B cell (primary cell): ENCODE measurements around the gene KCNJ4. TPM values are rescaled to one million over a fixed set of nuclear protein-coding genes. Genes with fewer than 3 reads are reported as not detected.
A peak's percentile ranks its signal among the peaks of the same experiment; 100 is the strongest.
"Not testable (repeated sequence)": the region's sequence is repeated elsewhere in the genome, so short reads cannot be mapped to it uniquely, and the experiment has no call there.

Experiments
- ATAC-seq: fragments of 200-7000 bp; cut with Tn5 transposase; one replicate; pipeline ENCODE4 v1.10.0; 2021; ENCODE audit warnings: low read depth, mild to moderate bottlenecking, moderate number of reproducible peaks, moderate library complexity
- CTCF ChIA-PET: fragments of 350-600 bp; sonication (Branson Sonifier 250); formaldehyde crosslinking; loops from one replicate; lab custom pipeline; 2021; ENCODE audit warnings: antibody characterized with exemption, inconsistent platforms; lab: Charles Lee
- POLR2A ChIA-PET: fragments of 350-600 bp; sonication (Branson Sonifier 250); formaldehyde crosslinking; loops from one replicate; lab custom pipeline; 2021; ENCODE audit warnings: antibody characterized with exemption; lab: Charles Lee
- DNase-seq: peaks from one replicate; pipeline ENCODE4 v3.0.0; 2013
- H2AFZ ChIP-seq: 2 replicates; pipeline ENCODE4 v1.6.1; 2012; ENCODE audit warnings: mild to moderate bottlenecking, low read depth, low read length; ENCODE audit not compliant: insufficient read depth, poor library complexity, severe bottlenecking
- H3K27ac ChIP-seq, 2 donors: 1 replicate in 1 of 2; 2 replicates in 1 of 2; pipeline ENCODE4 v1.5.1; 2012 to 2013; ENCODE audit warnings: low read length in 2 of 2, mild to moderate bottlenecking in 2 of 2, moderate library complexity in 1 of 2
- H3K27me3 ChIP-seq, 4 experiments: fragments of 200-600 bp in 1 of 4; sonication (generic) in 1 of 4; replicated peaks in 1 of 4; 1 replicate in 2 of 4; 2 replicates in 2 of 4; pipeline versions ENCODE4 v1.6.1 to v1.7.0; 2013 to 2016; ENCODE audit warnings: low read length in 3 of 4, mild to moderate bottlenecking in 2 of 4, mixed read lengths in 1 of 4, moderate library complexity in 1 of 4; ENCODE audit not compliant: insufficient read depth in 4 of 4, control insufficient read depth in 3 of 4; ENCODE audit errors: control extremely low read depth in 1 of 4
- H3K36me3 ChIP-seq, 2 experiments: replicated peaks in 1 of 2; 1 replicate in 1 of 2; 2 replicates in 1 of 2; pipeline versions ENCODE4 v1.6.1 to v1.7.1; 2013; ENCODE audit warnings: low read length in 1 of 2; ENCODE audit not compliant: insufficient read depth in 2 of 2, control insufficient read depth in 1 of 2; ENCODE audit errors: control extremely low read depth in 1 of 2, extremely low read depth in 1 of 2
- H3K4me1 ChIP-seq, 2 donors: fragments of 200-600 bp in 1 of 2; sonication (generic) in 1 of 2; 1 replicate in 1 of 2; 2 replicates in 1 of 2; pipeline versions ENCODE4 v1.5.1 to v1.6.1; 2013 to 2017; ENCODE audit warnings: low read length in 2 of 2; ENCODE audit not compliant: control insufficient read depth in 2 of 2, insufficient read depth in 2 of 2
- H3K4me2 ChIP-seq: replicated peaks from 2 replicates; pipeline ENCODE3; 2012; ENCODE audit warnings: mild to moderate bottlenecking, low read depth, low read length; ENCODE audit not compliant: poor library complexity, severe bottlenecking
- H3K4me3 ChIP-seq, 5 experiments: fragments of 200-600 bp in 1 of 5; sonication (generic) in 1 of 5; 1 replicate in 3 of 5; 2 replicates in 2 of 5; pipeline versions ENCODE4 v1.5.1 to v1.7.0; 2011 to 2016; ENCODE audit warnings: low read length in 4 of 5, mild to moderate bottlenecking in 4 of 5, low read depth in 2 of 5, control low read depth in 1 of 5, moderate library complexity in 1 of 5; ENCODE audit not compliant: insufficient read depth in 1 of 5; ENCODE audit errors: control extremely low read depth in 1 of 5, extremely low read depth in 1 of 5
- H3K79me2 ChIP-seq: fragments of 200-600 bp; sonication (generic); one replicate; pipeline ENCODE4 v1.6.0; 2016; ENCODE audit warnings: low read length; ENCODE audit not compliant: control insufficient read depth, insufficient read depth
- H3K9ac ChIP-seq: fragments of 200-600 bp; sonication (generic); 2 replicates; pipeline ENCODE4 v1.6.1; 2017; ENCODE audit warnings: mild to moderate bottlenecking, low read length, moderate library complexity
- H3K9me3 ChIP-seq, 3 donors: one replicate each; pipeline versions ENCODE4 v1.6.1 to v1.7.1; 2013; ENCODE audit warnings: low read length in 2 of 3; ENCODE audit not compliant: control insufficient read depth in 2 of 3, insufficient read depth in 1 of 3; ENCODE audit errors: control extremely low read depth in 1 of 3
- H4K20me1 ChIP-seq: 2 replicates; pipeline ENCODE4 v1.6.0; 2012; ENCODE audit warnings: mild to moderate bottlenecking, low read length; ENCODE audit not compliant: insufficient read depth, control insufficient read depth, poor library complexity, severe bottlenecking
- H3K27ac Mint-ChIP-seq: one replicate; pipeline ENCODE4 v1.8.0; 2021; ENCODE audit warnings: mixed read lengths
- H3K27me3 Mint-ChIP-seq: one replicate; pipeline ENCODE4 v1.8.0; 2021; ENCODE audit warnings: mixed read lengths
- H3K4me1 Mint-ChIP-seq: one replicate; pipeline ENCODE4 v1.8.0; 2021; ENCODE audit warnings: mixed read lengths
- H3K4me3 Mint-ChIP-seq: one replicate; pipeline ENCODE4 v1.8.0; 2021; ENCODE audit warnings: mixed read lengths
- H3K9me3 Mint-ChIP-seq: one replicate; pipeline ENCODE4 v1.8.0; 2022; ENCODE audit warnings: mixed read lengths; ENCODE audit not compliant: insufficient read depth
- EZH2 ChIP-seq: IDR thresholded peaks from 2 replicates; pipeline ENCODE4 v1.6.1; 2012; ENCODE audit warnings: borderline replicate concordance, low read depth, mild to moderate bottlenecking, moderate library complexity, low read length; ENCODE audit not compliant: insufficient read depth, poor library complexity, severe bottlenecking
- WGBS: methylation state at CpG from one replicate; pipeline ENCODE4 v1.1.5; 2013; ENCODE audit warnings: missing lambda C conversion rate; ENCODE audit not compliant: insufficient coverage; 5-methylcytosine and 5-hydroxymethylcytosine counted together
- intact Hi-C: fragments of 100-400 bp; cut with micrococcal nuclease; formaldehyde crosslinking; loops from one replicate; pipeline ENCODE4 v1.10.0; 2022
- polyA plus RNA-seq: library from polyadenylated mRNA; depleted of rRNA; stranded (reverse); fragments of >200 nt; gene quantifications from 2 replicates; pipeline ENCODE4 v1.2.3, GENCODE V29; 2012
- total RNA-seq, 2 donors: library from RNA; stranded (reverse); fragments of 120-200 nt in 1 of 2; gene quantifications; 1 replicate in 1 of 2; 2 replicates in 1 of 2; pipeline versions ENCODE4 v1.2.3 to v1.2.4, GENCODE V29; 2013 to 2022
- TF ChIP-seq, protein P1 (sequence below): fragments of 200-600 bp; IDR thresholded peaks from one replicate; pipeline ENCODE4 v1.8.0; 2022; ENCODE audit warnings: antibody characterized with exemption, mild to moderate bottlenecking

Gene KCNJ4
- total and polyA plus RNA-seq, 2 donors (not counting 1 experiment from before 2014, with no cell fraction given), result not detected

DNA sequence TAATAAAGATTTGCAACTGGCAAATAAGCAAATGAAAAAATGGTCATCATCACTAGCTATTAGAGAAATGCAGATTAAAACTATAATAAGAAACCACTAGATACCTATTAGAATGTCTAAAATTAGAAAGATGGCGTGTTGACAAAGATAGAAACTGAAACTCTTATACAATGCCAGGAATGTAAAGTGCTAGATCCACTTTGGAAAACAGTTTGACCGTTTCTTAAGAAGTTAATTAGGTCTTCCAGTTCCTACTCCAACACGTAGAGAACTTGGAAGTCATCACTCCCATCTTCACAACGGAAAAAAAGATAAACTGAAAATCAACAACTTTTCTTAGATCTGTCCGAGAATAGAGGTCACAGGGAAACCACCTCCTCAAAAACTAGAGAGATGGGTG is 68.1 kb downstream of the KCNJ4 start:
- peaks cover 68% of the 10 kb centered on the region for H3K4me1 Mint-ChIP-seq
- peak overlapping the region; percentile 15 for H3K9ac ChIP-seq
- peak overlapping the region; percentile 75 for H3K4me3 Mint-ChIP-seq
- DNase-seq, result peak; percentile 40
- H3K27me3 ChIP-seq, intact Hi-C loops, CTCF ChIA-PET, H3K27me3 Mint-ChIP-seq, H4K20me1 ChIP-seq, ATAC-seq, H2AFZ ChIP-seq, H3K9me3 ChIP-seq, H3K4me2 ChIP-seq, H3K36me3 ChIP-seq, POLR2A ChIA-PET, H3K9me3 Mint-ChIP-seq: not testable (repeated sequence)
- H3K27ac ChIP-seq, result peak overlapping the region in 1 of 2 donors; percentile 60
- H3K4me1 ChIP-seq, result peaks cover 36 to 42% of the 10 kb centered on the region in 2 donors
- H3K4me3 ChIP-seq, result peak overlapping the region in 1 of 5 experiments; percentile 29
- peak overlapping the region; percentile 76 for H3K27ac Mint-ChIP-seq
- WGBS, result no CpG with 5 or more reads among the region's 5 CpGs
- H3K79me2 ChIP-seq, result peaks cover 64% of the 10 kb centered on the region

DNA sequence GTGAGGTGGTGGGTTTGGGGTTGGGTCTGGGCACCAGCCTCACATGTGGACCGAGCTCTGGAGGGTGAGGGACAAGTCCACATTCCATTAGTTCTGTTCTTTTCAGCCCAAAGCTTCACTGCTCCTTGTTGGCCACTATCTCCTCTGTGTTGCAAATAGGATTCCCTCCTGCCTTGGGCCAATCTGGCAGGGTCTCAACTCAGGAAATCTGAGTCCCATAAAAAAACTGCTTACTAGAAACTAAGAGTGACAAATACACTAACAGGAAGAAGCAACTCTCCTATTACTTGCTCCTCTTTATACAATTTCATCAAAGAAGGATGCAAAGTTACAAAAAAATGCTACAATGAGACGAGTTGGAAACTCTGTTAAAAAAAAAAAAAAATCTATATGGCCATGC is 71.6 kb downstream of the KCNJ4 start:
- peaks cover 49% of the 10 kb centered on the region for H3K79me2 ChIP-seq
- peaks cover 48% of the 10 kb centered on the region for H3K4me1 Mint-ChIP-seq
- H3K27ac Mint-ChIP-seq, result peak overlapping the region; percentile 23

DNA sequence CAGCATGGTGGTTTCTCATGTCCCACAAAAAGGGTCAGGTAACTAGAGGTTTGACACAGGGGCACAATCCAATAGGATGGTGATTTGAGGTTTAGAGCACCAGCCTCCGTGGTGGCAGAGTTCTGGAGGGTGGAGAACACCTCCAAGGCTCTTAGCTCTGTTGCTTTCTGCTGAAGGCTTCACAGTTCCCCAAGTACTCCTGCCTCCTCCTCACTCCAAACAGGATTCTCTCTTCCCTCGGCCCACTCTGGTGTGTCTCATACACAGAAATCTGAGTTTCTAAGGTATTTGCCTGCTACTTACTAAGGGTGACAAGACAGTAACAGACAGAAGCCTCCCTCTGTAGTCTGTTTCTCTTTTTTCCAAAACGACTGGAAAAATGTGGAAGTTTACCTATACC is 73.6 kb downstream of the KCNJ4 start:
- H3K9me3 Mint-ChIP-seq, H3K4me3 ChIP-seq, ATAC-seq, intact Hi-C loops, H3K4me3 Mint-ChIP-seq, H3K27me3 ChIP-seq, H3K9ac ChIP-seq, H3K9me3 ChIP-seq, CTCF ChIA-PET, H3K4me2 ChIP-seq, H3K4me1 ChIP-seq, POLR2A ChIA-PET, H2AFZ ChIP-seq, H3K27me3 Mint-ChIP-seq, DNase-seq: not testable (repeated sequence)
- H3K27ac ChIP-seq, result peak overlapping the region in 1 of 2 donors; percentile 7
- H3K79me2 ChIP-seq, result peaks cover 38% of the 10 kb centered on the region
- peak overlapping the region; percentile 26 for H3K27ac Mint-ChIP-seq
- 100% methylated on average over 1 of the region's 3 CpGs for WGBS
- H3K4me1 Mint-ChIP-seq, result peaks cover 37% of the 10 kb centered on the region
- H3K36me3 ChIP-seq, result peaks cover 0 to 17% of the 10 kb centered on the region in 2 experiments
- peaks cover 13% of the 10 kb centered on the region for H4K20me1 ChIP-seq

More for the DNA sequence above, 71.6 kb downstream of the KCNJ4 start:
- Mint-ChIP-seq H3K27me3 (no peaks in the 10 kb centered on the region), H3K4me3 (no peak overlapping the region), H3K9me3 (no peaks in the 10 kb centered on the region)
- H3K4me1 ChIP-seq, result peaks cover 15 to 21% of the 10 kb centered on the region in 2 donors
- ChIA-PET POLR2A (no interaction called here), CTCF (no interaction called here)
- no peak overlapping the region for H3K27ac ChIP-seq
- no peak overlapping the region for H3K4me3 ChIP-seq
- no peaks in the 10 kb centered on the region for H3K9me3 ChIP-seq
- no peak overlapping the region for H3K9ac ChIP-seq
- no peaks in the 10 kb centered on the region for H3K27me3 ChIP-seq
- no peak for TF ChIP-seq EZH2
- TF ChIP-seq, protein P1, sequence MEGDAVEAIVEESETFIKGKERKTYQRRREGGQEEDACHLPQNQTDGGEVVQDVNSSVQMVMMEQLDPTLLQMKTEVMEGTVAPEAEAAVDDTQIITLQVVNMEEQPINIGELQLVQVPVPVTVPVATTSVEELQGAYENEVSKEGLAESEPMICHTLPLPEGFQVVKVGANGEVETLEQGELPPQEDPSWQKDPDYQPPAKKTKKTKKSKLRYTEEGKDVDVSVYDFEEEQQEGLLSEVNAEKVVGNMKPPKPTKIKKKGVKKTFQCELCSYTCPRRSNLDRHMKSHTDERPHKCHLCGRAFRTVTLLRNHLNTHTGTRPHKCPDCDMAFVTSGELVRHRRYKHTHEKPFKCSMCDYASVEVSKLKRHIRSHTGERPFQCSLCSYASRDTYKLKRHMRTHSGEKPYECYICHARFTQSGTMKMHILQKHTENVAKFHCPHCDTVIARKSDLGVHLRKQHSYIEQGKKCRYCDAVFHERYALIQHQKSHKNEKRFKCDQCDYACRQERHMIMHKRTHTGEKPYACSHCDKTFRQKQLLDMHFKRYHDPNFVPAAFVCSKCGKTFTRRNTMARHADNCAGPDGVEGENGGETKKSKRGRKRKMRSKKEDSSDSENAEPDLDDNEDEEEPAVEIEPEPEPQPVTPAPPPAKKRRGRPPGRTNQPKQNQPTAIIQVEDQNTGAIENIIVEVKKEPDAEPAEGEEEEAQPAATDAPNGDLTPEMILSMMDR, result no peak
- H3K36me3 ChIP-seq, result peaks cover 0 to 14% of the 10 kb centered on the region in 2 experiments
- H3K4me2 ChIP-seq, result no peak overlapping the region
- peaks cover 13% of the 10 kb centered on the region for H4K20me1 ChIP-seq
- no peak for DNase-seq
- WGBS, result no CpG with 5 or more reads among the region's 2 CpGs
- no peak overlapping the region for H2AFZ ChIP-seq
- intact Hi-C loops, result no loop called here
- no peak for ATAC-seq
